Measurements from ENCODE around the gene KCNJ2.

KCNJ2 gene

GRCh38 chr17:70205401-70205800 is 36.1 kb downstream of the KCNJ2 start:
- Histone ChIP-seq H3K36me3 (ENCODE audit: control insufficient read depth in 1 of 2, insufficient read depth in 2 of 2, low read depth in 1 of 2, low read length in 2 of 2) (no peaks in the 10 kb centered on the region), H3K27me3 (ENCODE audit: control insufficient read depth in 1 of 2, insufficient read depth in 1 of 2, low read length in 2 of 2) (no peaks in the 10 kb centered on the region), H2BK5ac (ENCODE audit: low read depth, low read length, poor library complexity, severe bottlenecking) (no peak overlapping the region), H3K23ac (ENCODE audit: low read length in 2 of 2) (no peak overlapping the region), H3K18ac (ENCODE audit: low read depth in 1 of 2, low read length in 2 of 2) (no peak overlapping the region), H4K91ac (ENCODE audit: low read length) (no peak overlapping the region), H3K9me3 (ENCODE audit: control insufficient read depth, low read length) (no peaks in the 10 kb centered on the region), H3K4me3 (ENCODE audit: insufficient read depth in 1 of 2, low read depth in 1 of 2, low read length in 2 of 2) (no peak overlapping the region), H3K4me2 (ENCODE audit: low read length, poor library complexity, severe bottlenecking) (no peak overlapping the region), H2AK5ac (ENCODE audit: low read length, severe bottlenecking) (no peak overlapping the region), H4K8ac (ENCODE audit: low read length) (no peak overlapping the region), H3K79me1 (replicated peaks; ENCODE audit: low read length, poor library complexity, severe bottlenecking) (no peaks in the 10 kb centered on the region), H2AFZ (ENCODE audit: low read depth, low read length) (no peak overlapping the region), H3K4ac (ENCODE audit: low read depth in 1 of 2, low read length in 2 of 2) (no peak overlapping the region), H2BK12ac (ENCODE audit: low read length in 2 of 2) (no peak overlapping the region), H3K4me1 (ENCODE audit: control insufficient read depth, insufficient read depth, low read depth, low read length) (no peaks in the 10 kb centered on the region), H3K9ac (ENCODE audit: low read length) (no peak overlapping the region), H2BK15ac (ENCODE audit: low read depth, poor library complexity, severe bottlenecking) (no peak overlapping the region), H3K27ac (ENCODE audit: low read length, poor library complexity, severe bottlenecking) (no peak overlapping the region), H3K14ac (ENCODE audit: low read length in 2 of 2) (no peak overlapping the region), H2BK120ac (ENCODE audit: low read depth, low read length) (no peak overlapping the region)
- 98% methylated on average over 3 of the region's 4 CpGs for WGBS
- DNase-seq, result no peak

- Histone ChIP-seq H4K91ac (ENCODE audit: low read length) (no peak overlapping the region), H2BK5ac (ENCODE audit: low read depth, low read length, poor library complexity, severe bottlenecking) (no peak overlapping the region), H3K27me3 (ENCODE audit: control insufficient read depth in 1 of 2, insufficient read depth in 1 of 2, low read length in 2 of 2) (no peaks in the 10 kb centered on the region), H3K14ac (ENCODE audit: low read length in 2 of 2) (peak overlapping the region in 1 of 2 experiments; percentile 65), H3K23ac (ENCODE audit: low read length in 2 of 2) (no peak overlapping the region), H2BK15ac (ENCODE audit: low read depth, poor library complexity, severe bottlenecking) (no peak overlapping the region), H3K9me3 (ENCODE audit: control insufficient read depth, low read length) (no peaks in the 10 kb centered on the region), H3K18ac (ENCODE audit: low read depth in 1 of 2, low read length in 2 of 2) (no peak overlapping the region), H3K79me1 (replicated peaks; ENCODE audit: low read length, poor library complexity, severe bottlenecking) (no peaks in the 10 kb centered on the region), H3K4me2 (ENCODE audit: low read length, poor library complexity, severe bottlenecking) (no peak overlapping the region), H3K36me3 (ENCODE audit: control insufficient read depth in 1 of 2, insufficient read depth in 2 of 2, low read depth in 1 of 2, low read length in 2 of 2) (no peaks in the 10 kb centered on the region), H2BK12ac (ENCODE audit: low read length in 2 of 2) (no peak overlapping the region), H2AK5ac (ENCODE audit: low read length, severe bottlenecking) (no peak overlapping the region), H4K8ac (ENCODE audit: low read length) (no peak overlapping the region), H2AFZ (ENCODE audit: low read depth, low read length) (no peak overlapping the region), H3K9ac (ENCODE audit: low read length) (no peak overlapping the region), H3K27ac (ENCODE audit: low read length, poor library complexity, severe bottlenecking) (no peak overlapping the region), H3K4ac (ENCODE audit: low read depth in 1 of 2, low read length in 2 of 2) (no peak overlapping the region), H3K4me3 (ENCODE audit: insufficient read depth in 1 of 2, low read depth in 1 of 2, low read length in 2 of 2) (no peak overlapping the region), H3K4me1 (ENCODE audit: control insufficient read depth, insufficient read depth, low read depth, low read length) (no peaks in the 10 kb centered on the region), H2BK120ac (ENCODE audit: low read depth, low read length) (no peak overlapping the region)
- 87% methylated on average over 5 of the region's 6 CpGs for WGBS
- no peak for DNase-seq
Measured at GRCh38 chr17:70206361-70207010, 37.2 kb downstream of the KCNJ2 start.

DNA sequence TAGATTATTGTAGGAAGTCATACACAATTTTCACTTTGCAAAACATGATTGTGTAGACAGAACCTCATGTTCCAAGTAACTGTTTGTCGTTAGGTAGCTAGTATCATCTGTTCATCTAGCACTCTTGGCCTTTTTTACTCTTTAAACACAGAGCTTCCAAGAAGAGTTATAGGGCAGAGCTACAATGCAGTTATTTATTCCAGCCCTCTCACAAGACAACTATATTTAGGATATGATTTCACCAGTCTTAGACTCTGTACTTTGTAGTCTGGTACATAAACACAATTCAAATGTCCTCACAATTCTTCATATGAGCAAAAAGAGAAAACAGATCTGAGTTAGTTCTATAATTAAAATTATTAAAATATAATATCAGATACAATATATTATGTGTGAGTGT is 37.9 kb downstream of the KCNJ2 start:
- Histone ChIP-seq H3K23ac (ENCODE audit: low read length in 2 of 2) (no peak overlapping the region), H3K4me2 (ENCODE audit: low read length, poor library complexity, severe bottlenecking) (no peak overlapping the region), H3K27ac (ENCODE audit: low read length, poor library complexity, severe bottlenecking) (no peak overlapping the region), H3K36me3 (ENCODE audit: control insufficient read depth in 1 of 2, insufficient read depth in 2 of 2, low read depth in 1 of 2, low read length in 2 of 2) (no peaks in the 10 kb centered on the region), H3K4me3 (ENCODE audit: insufficient read depth in 1 of 2, low read depth in 1 of 2, low read length in 2 of 2) (no peak overlapping the region), H3K9me3 (ENCODE audit: control insufficient read depth, low read length) (no peaks in the 10 kb centered on the region), H2BK120ac (ENCODE audit: low read depth, low read length) (no peak overlapping the region), H3K4me1 (ENCODE audit: control insufficient read depth, insufficient read depth, low read depth, low read length) (no peaks in the 10 kb centered on the region), H3K18ac (ENCODE audit: low read depth in 1 of 2, low read length in 2 of 2) (no peak overlapping the region), H4K91ac (ENCODE audit: low read length) (no peak overlapping the region), H3K9ac (ENCODE audit: low read length) (no peak overlapping the region), H2BK5ac (ENCODE audit: low read depth, low read length, poor library complexity, severe bottlenecking) (no peak overlapping the region), H2BK12ac (ENCODE audit: low read length in 2 of 2) (no peak overlapping the region), H3K27me3 (ENCODE audit: control insufficient read depth in 1 of 2, insufficient read depth in 1 of 2, low read length in 2 of 2) (no peaks in the 10 kb centered on the region), H2BK15ac (ENCODE audit: low read depth, poor library complexity, severe bottlenecking) (no peak overlapping the region), H4K8ac (ENCODE audit: low read length) (no peak overlapping the region), H2AFZ (ENCODE audit: low read depth, low read length) (no peak overlapping the region), H3K14ac (ENCODE audit: low read length in 2 of 2) (no peak overlapping the region), H2AK5ac (ENCODE audit: low read length, severe bottlenecking) (no peak overlapping the region), H3K4ac (ENCODE audit: low read depth in 1 of 2, low read length in 2 of 2) (no peak overlapping the region), H3K79me1 (replicated peaks; ENCODE audit: low read length, poor library complexity, severe bottlenecking) (no peaks in the 10 kb centered on the region)
- no peak for DNase-seq
- WGBS, result 92% methylated on average over 1 of the region's 1 CpG

DNA sequence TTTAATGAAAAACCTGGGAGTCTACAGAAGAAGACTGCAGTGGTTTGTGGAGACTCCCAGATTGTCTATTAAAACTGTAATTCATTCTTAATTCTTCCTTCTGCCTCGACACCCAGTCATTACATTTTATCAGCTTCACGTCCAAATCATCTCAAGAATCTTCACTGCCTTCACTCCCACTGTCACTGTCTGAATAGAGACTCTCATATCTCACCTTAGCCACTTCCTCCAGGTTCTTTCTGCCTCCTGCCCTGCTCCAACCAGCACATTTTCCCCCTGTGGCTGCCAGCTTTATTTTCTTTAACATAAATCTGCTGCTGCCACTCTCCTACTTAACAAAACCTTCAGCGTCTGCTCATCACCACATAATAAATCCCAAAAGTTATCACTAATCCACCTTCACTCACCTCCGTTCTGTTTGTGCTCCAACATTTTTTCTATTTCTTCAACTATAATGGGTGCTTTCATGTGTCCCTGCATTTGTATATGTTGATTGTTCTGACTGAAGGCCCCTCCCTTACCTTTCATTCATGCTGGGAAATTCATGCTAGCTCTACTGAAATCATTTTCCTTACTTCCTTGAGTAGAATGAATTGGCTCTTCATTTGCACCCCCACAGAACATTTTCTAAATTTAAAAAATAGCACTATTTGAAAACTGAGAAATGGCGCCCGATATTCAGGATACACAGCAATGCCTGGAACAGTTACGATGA is 38.9 kb downstream of the KCNJ2 start:
- Histone ChIP-seq H2BK12ac (ENCODE audit: low read length in 2 of 2) (no peak overlapping the region), H2AK5ac (ENCODE audit: low read length, severe bottlenecking) (no peak overlapping the region), H3K4me3 (ENCODE audit: insufficient read depth in 1 of 2, low read depth in 1 of 2, low read length in 2 of 2) (no peak overlapping the region), H3K14ac (ENCODE audit: low read length in 2 of 2) (no peak overlapping the region), H2BK15ac (ENCODE audit: low read depth, poor library complexity, severe bottlenecking) (no peak overlapping the region), H2AFZ (ENCODE audit: low read depth, low read length) (no peak overlapping the region), H4K8ac (ENCODE audit: low read length) (no peak overlapping the region), H3K9me3 (ENCODE audit: control insufficient read depth, low read length) (no peaks in the 10 kb centered on the region), H3K9ac (ENCODE audit: low read length) (no peak overlapping the region), H2BK5ac (ENCODE audit: low read depth, low read length, poor library complexity, severe bottlenecking) (no peak overlapping the region), H3K23ac (ENCODE audit: low read length in 2 of 2) (no peak overlapping the region), H3K4me2 (ENCODE audit: low read length, poor library complexity, severe bottlenecking) (no peak overlapping the region), H3K18ac (ENCODE audit: low read depth in 1 of 2, low read length in 2 of 2) (no peak overlapping the region), H3K4me1 (ENCODE audit: control insufficient read depth, insufficient read depth, low read depth, low read length) (no peaks in the 10 kb centered on the region), H3K4ac (ENCODE audit: low read depth in 1 of 2, low read length in 2 of 2) (no peak overlapping the region), H3K27ac (ENCODE audit: low read length, poor library complexity, severe bottlenecking) (no peak overlapping the region), H4K91ac (ENCODE audit: low read length) (no peak overlapping the region), H3K79me1 (replicated peaks; ENCODE audit: low read length, poor library complexity, severe bottlenecking) (no peaks in the 10 kb centered on the region), H3K36me3 (ENCODE audit: control insufficient read depth in 1 of 2, insufficient read depth in 2 of 2, low read depth in 1 of 2, low read length in 2 of 2) (no peaks in the 10 kb centered on the region), H2BK120ac (ENCODE audit: low read depth, low read length) (no peak overlapping the region), H3K27me3 (ENCODE audit: control insufficient read depth in 1 of 2, insufficient read depth in 1 of 2, low read length in 2 of 2) (no peaks in the 10 kb centered on the region)
- 94% methylated on average over 4 of the region's 7 CpGs for WGBS
- no peak for DNase-seq
